GM23338 (cell line): Measurements from ENCODE around the gene GRID1.

Experiments used
- CREB1 ChIP-seq: fragments of 250-450 bp; sonication (Bioruptor Pico); IDR thresholded peaks from 2 replicates; pipeline ENCODE4 v1.5.0; 2020; ENCODE audit warnings: low read depth, mild to moderate bottlenecking, moderate library complexity
- EZH2 ChIP-seq: fragments of 200-600 bp; sonication (generic); IDR thresholded peaks from one replicate; pipeline ENCODE4 v1.8.0; 2017; ENCODE audit warnings: antibody characterized with exemption, mild to moderate bottlenecking, low read depth; ENCODE audit not compliant: unreplicated experiment
- EZH2phosphoT487 ChIP-seq: fragments of 200-600 bp; sonication (generic); IDR thresholded peaks from one replicate; pipeline ENCODE4 v1.8.1; 2018; ENCODE audit warnings: antibody characterized with exemption; ENCODE audit not compliant: unreplicated experiment
- JUNB ChIP-seq: IDR thresholded peaks from one replicate; pipeline ENCODE4 v1.6.1; 2016; ENCODE audit warnings: antibody characterized with exemption; ENCODE audit not compliant: unreplicated experiment
- POLR2AphosphoS5 ChIP-seq: IDR thresholded peaks from 2 replicates; pipeline ENCODE4 v1.6.1; 2016; ENCODE audit warnings: antibody characterized with exemption, low read depth
- TF ChIP-seq, protein P1 (sequence below), 2 experiments: fragments of 200-600 bp in 1 of 2; sonication (generic) in 1 of 2; conservative IDR thresholded peaks; 2 replicates each; pipeline versions ENCODE4 v1.5.1 to v1.6.1; 2016 to 2017; ENCODE audit warnings: antibody characterized with exemption in 2 of 2, low read depth in 2 of 2, mild to moderate bottlenecking in 2 of 2, moderate library complexity in 1 of 2
- TF ChIP-seq, protein P2 (sequence below): IDR thresholded peaks from one replicate; pipeline ENCODE4 v1.6.1; 2018; ENCODE audit warnings: antibody characterized with exemption; ENCODE audit not compliant: unreplicated experiment
- TF ChIP-seq, protein P3 (sequence below): IDR thresholded peaks from 2 replicates; pipeline ENCODE4 v1.6.1; 2016; ENCODE audit warnings: antibody characterized with exemption

DNA sequence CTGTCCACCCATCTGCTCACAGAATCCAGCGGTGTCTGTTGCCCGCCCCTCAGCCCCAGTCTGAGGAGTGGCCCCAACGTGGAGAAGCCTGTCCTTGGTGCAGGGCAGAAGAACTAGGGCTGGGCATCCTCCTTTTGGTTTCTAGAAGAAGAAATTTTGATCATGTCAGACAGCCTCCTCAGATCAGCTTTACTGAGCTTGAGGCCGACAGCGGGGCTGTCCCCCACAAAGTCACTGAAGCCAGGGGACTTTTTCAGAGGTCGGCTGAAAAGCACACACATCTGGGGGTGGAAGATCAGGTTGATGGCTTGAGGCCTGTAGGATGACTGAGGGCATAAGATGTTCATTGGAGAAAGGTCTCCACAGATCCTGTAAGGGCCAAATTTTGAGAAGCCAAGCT is 767.9 kb downstream of the GRID1 start:
- TF ChIP-seq, protein P1, sequence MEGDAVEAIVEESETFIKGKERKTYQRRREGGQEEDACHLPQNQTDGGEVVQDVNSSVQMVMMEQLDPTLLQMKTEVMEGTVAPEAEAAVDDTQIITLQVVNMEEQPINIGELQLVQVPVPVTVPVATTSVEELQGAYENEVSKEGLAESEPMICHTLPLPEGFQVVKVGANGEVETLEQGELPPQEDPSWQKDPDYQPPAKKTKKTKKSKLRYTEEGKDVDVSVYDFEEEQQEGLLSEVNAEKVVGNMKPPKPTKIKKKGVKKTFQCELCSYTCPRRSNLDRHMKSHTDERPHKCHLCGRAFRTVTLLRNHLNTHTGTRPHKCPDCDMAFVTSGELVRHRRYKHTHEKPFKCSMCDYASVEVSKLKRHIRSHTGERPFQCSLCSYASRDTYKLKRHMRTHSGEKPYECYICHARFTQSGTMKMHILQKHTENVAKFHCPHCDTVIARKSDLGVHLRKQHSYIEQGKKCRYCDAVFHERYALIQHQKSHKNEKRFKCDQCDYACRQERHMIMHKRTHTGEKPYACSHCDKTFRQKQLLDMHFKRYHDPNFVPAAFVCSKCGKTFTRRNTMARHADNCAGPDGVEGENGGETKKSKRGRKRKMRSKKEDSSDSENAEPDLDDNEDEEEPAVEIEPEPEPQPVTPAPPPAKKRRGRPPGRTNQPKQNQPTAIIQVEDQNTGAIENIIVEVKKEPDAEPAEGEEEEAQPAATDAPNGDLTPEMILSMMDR (conservative IDR thresholded peaks at IDR 0.05; ENCODE audit: low read depth in 2 of 2), result no peak
- TF ChIP-seq, protein P2, sequence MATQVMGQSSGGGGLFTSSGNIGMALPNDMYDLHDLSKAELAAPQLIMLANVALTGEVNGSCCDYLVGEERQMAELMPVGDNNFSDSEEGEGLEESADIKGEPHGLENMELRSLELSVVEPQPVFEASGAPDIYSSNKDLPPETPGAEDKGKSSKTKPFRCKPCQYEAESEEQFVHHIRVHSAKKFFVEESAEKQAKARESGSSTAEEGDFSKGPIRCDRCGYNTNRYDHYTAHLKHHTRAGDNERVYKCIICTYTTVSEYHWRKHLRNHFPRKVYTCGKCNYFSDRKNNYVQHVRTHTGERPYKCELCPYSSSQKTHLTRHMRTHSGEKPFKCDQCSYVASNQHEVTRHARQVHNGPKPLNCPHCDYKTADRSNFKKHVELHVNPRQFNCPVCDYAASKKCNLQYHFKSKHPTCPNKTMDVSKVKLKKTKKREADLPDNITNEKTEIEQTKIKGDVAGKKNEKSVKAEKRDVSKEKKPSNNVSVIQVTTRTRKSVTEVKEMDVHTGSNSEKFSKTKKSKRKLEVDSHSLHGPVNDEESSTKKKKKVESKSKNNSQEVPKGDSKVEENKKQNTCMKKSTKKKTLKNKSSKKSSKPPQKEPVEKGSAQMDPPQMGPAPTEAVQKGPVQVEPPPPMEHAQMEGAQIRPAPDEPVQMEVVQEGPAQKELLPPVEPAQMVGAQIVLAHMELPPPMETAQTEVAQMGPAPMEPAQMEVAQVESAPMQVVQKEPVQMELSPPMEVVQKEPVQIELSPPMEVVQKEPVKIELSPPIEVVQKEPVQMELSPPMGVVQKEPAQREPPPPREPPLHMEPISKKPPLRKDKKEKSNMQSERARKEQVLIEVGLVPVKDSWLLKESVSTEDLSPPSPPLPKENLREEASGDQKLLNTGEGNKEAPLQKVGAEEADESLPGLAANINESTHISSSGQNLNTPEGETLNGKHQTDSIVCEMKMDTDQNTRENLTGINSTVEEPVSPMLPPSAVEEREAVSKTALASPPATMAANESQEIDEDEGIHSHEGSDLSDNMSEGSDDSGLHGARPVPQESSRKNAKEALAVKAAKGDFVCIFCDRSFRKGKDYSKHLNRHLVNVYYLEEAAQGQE, result no peak
- TF ChIP-seq EZH2 (no peak), CREB1 (CRISPR knock-in tag) (no peak), POLR2AphosphoS5 (no peak), JUNB (no peak), EZH2phosphoT487 (no peak)
- TF ChIP-seq, protein P3, sequence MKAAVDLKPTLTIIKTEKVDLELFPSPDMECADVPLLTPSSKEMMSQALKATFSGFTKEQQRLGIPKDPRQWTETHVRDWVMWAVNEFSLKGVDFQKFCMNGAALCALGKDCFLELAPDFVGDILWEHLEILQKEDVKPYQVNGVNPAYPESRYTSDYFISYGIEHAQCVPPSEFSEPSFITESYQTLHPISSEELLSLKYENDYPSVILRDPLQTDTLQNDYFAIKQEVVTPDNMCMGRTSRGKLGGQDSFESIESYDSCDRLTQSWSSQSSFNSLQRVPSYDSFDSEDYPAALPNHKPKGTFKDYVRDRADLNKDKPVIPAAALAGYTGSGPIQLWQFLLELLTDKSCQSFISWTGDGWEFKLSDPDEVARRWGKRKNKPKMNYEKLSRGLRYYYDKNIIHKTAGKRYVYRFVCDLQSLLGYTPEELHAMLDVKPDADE, result no peak
